HCT116 (cell line): ENCODE results near the gene RPL38.

Source experiments
- POLR2A ChIP-seq: IDR thresholded peaks from 2 replicates; pipeline ENCODE4 v1.7.0; 2011; ENCODE audit warnings: borderline replicate concordance; ENCODE audit not compliant: insufficient read depth, insufficient read length; ENCODE audit errors: extremely low read depth
- POLR2AphosphoS5 ChIP-seq: IDR thresholded peaks from 2 replicates; pipeline ENCODE4 v1.6.1; 2011; ENCODE audit warnings: mild to moderate bottlenecking, low read depth, low read length, moderate library complexity
- YY1 ChIP-seq: IDR thresholded peaks from 2 replicates; pipeline ENCODE4 v1.6.1; 2011; ENCODE audit warnings: low read length, low read depth, moderate library complexity, mild to moderate bottlenecking; ENCODE audit not compliant: insufficient replicate concordance; ENCODE audit errors: extremely low read depth
- TF ChIP-seq, protein P1 (sequence below), 3 experiments: fragments of 200-600 bp in 1 of 3; sonication (generic) in 1 of 3; IDR thresholded peaks in 2 of 3; conservative IDR thresholded peaks in 1 of 3; 2 replicates each; pipeline ENCODE4 v1.5.1; 2012 to 2017; ENCODE audit warnings: low read depth in 2 of 3, low read length in 2 of 3, antibody characterized with exemption in 1 of 3, borderline replicate concordance in 1 of 3, control low read depth in 1 of 3, mild to moderate bottlenecking in 1 of 3, mixed read lengths in 1 of 3, mixed run types in 1 of 3, moderate library complexity in 1 of 3; ENCODE audit not compliant: insufficient read depth in 1 of 3
- TF ChIP-seq, protein P2 (sequence below): IDR thresholded peaks from 2 replicates; pipeline ENCODE4 v1.6.1; 2012
- TF ChIP-seq, protein P3 (sequence below): IDR thresholded peaks from 2 replicates; pipeline ENCODE4 v1.6.1; 2011; ENCODE audit warnings: mild to moderate bottlenecking, low read length, moderate library complexity; ENCODE audit not compliant: insufficient replicate concordance; ENCODE audit errors: extremely low read depth

DNA sequence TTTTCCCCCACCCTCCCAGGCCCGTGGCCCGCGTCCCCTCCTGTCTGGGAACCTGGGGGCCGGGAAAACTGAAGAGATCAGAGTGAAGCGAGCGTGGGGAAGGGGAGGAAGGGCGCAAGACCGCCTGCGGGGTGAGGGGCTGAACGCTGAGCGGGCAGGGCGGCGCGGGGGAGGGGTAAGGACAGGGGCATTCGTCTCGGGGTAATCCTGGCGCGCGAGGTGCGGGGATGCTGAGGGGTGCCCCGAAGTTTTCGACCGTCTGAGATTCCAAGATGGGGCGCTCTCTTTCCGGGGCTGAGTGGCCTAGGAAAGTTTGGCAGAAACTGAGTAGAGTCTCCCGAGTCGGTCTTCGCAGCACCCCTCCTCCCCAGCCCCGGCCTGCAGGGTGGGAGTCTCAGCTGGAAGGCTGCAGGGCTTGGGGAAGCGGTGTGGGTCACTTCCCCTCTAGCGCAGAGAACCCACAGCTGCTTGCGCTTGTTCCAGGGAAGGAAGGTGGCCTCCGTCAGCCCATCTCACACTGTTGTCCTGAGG is 10.4 kb downstream of the RPL38 start:
- TF ChIP-seq, protein P1, sequence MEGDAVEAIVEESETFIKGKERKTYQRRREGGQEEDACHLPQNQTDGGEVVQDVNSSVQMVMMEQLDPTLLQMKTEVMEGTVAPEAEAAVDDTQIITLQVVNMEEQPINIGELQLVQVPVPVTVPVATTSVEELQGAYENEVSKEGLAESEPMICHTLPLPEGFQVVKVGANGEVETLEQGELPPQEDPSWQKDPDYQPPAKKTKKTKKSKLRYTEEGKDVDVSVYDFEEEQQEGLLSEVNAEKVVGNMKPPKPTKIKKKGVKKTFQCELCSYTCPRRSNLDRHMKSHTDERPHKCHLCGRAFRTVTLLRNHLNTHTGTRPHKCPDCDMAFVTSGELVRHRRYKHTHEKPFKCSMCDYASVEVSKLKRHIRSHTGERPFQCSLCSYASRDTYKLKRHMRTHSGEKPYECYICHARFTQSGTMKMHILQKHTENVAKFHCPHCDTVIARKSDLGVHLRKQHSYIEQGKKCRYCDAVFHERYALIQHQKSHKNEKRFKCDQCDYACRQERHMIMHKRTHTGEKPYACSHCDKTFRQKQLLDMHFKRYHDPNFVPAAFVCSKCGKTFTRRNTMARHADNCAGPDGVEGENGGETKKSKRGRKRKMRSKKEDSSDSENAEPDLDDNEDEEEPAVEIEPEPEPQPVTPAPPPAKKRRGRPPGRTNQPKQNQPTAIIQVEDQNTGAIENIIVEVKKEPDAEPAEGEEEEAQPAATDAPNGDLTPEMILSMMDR (IDR thresholded peaks at IDR 0.05 in 2 of 3, conservative IDR thresholded peaks at IDR 0.05 in 1 of 3; ENCODE audit: borderline replicate concordance in 1 of 3, insufficient read depth in 1 of 3, low read depth in 2 of 3, low read length in 2 of 3): no peak
- TF ChIP-seq POLR2AphosphoS5 (no peak), POLR2A (no peak), YY1 (no peak)
- TF ChIP-seq, protein P2, sequence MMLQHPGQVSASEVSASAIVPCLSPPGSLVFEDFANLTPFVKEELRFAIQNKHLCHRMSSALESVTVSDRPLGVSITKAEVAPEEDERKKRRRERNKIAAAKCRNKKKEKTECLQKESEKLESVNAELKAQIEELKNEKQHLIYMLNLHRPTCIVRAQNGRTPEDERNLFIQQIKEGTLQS: no peak
- TF ChIP-seq, protein P3, sequence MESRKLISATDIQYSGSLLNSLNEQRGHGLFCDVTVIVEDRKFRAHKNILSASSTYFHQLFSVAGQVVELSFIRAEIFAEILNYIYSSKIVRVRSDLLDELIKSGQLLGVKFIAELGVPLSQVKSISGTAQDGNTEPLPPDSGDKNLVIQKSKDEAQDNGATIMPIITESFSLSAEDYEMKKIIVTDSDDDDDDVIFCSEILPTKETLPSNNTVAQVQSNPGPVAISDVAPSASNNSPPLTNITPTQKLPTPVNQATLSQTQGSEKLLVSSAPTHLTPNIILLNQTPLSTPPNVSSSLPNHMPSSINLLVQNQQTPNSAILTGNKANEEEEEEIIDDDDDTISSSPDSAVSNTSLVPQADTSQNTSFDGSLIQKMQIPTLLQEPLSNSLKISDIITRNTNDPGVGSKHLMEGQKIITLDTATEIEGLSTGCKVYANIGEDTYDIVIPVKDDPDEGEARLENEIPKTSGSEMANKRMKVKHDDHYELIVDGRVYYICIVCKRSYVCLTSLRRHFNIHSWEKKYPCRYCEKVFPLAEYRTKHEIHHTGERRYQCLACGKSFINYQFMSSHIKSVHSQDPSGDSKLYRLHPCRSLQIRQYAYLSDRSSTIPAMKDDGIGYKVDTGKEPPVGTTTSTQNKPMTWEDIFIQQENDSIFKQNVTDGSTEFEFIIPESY: no peak
